Smooth muscle cell (in vitro differentiated cells): ENCODE results near the gene HTR2A. TPM values are rescaled to one million over a fixed set of nuclear protein-coding genes. Genes with fewer than 3 reads are reported as not detected.
"Not testable (repeated sequence)": the region's sequence is repeated elsewhere in the genome, so short reads cannot be mapped to it uniquely, and the experiment has no call there.

ENCODE experiments used
- DNase-seq: peaks from one replicate; lab custom pipeline; 2025; ENCODE audit not compliant: unreplicated experiment; lab: John Stamatoyannopoulos, UW
- H2AFZ ChIP-seq: fragments of 200-600 bp; sonication (generic); 2 replicates; pipeline ENCODE4 v1.6.0; 2016; ENCODE audit warnings: antibody characterized with exemption, low read depth, mild to moderate bottlenecking
- H3F3A ChIP-seq: fragments of 200-600 bp; sonication (generic); 2 replicates; pipeline ENCODE4 v1.6.0; 2017; ENCODE audit warnings: antibody characterized with exemption, low read depth
- H3K27ac ChIP-seq: fragments of 200-600 bp; sonication (generic); 2 replicates; pipeline ENCODE4 v1.5.1; 2016; ENCODE audit warnings: low read depth, mild to moderate bottlenecking
- H3K27me3 ChIP-seq: fragments of 200-600 bp; sonication (generic); 2 replicates; pipeline ENCODE4 v1.6.1; 2016; ENCODE audit warnings: low read depth, mild to moderate bottlenecking
- H3K36me3 ChIP-seq: fragments of 200-600 bp; sonication (generic); 2 replicates; pipeline ENCODE4 v1.5.1; 2016; ENCODE audit warnings: low read depth
- H3K4me1 ChIP-seq: fragments of 200-600 bp; sonication (generic); 2 replicates; pipeline ENCODE4 v1.5.1; 2016; ENCODE audit warnings: low read depth
- H3K4me2 ChIP-seq: fragments of 200-600 bp; sonication (generic); 2 replicates; pipeline ENCODE4 v1.6.0; 2016; ENCODE audit warnings: mild to moderate bottlenecking
- H3K4me3 ChIP-seq: fragments of 200-600 bp; sonication (generic); 2 replicates; pipeline ENCODE4 v1.5.1; 2016; ENCODE audit warnings: mild to moderate bottlenecking
- H3K79me2 ChIP-seq: fragments of 200-600 bp; sonication (generic); 2 replicates; pipeline ENCODE4 v1.6.0; 2016; ENCODE audit warnings: low read depth, mild to moderate bottlenecking
- H3K9ac ChIP-seq: fragments of 200-600 bp; sonication (generic); 2 replicates; pipeline ENCODE4 v1.6.0; 2016; ENCODE audit warnings: low read depth
- H3K9me3 ChIP-seq: fragments of 200-600 bp; sonication (generic); replicated peaks from 2 replicates; pipeline ENCODE4 v1.5.1; 2016; ENCODE audit warnings: low read depth
- H4K20me1 ChIP-seq: fragments of 200-600 bp; sonication (generic); 2 replicates; pipeline ENCODE4 v1.6.0; 2016; ENCODE audit warnings: low read depth
- CTCF ChIP-seq: fragments of 200-600 bp; sonication (generic); IDR thresholded peaks from 2 replicates; pipeline ENCODE4 v1.5.1; 2017; ENCODE audit warnings: borderline replicate concordance, mild to moderate bottlenecking, antibody characterized with exemption; ENCODE audit not compliant: insufficient read depth, poor library complexity, severe bottlenecking
- WGBS: methylation state at CpG from one replicate; pipeline ENCODE4 v1.1.7; 2016; ENCODE audit warnings: low lambda C conversion rate; 5-methylcytosine and 5-hydroxymethylcytosine counted together
- polyA plus RNA-seq: library from polyadenylated mRNA; unstranded; fragments of >200 nt; fragmentation: Nextera tagmentation; extraction: Ambion mirVana; gene quantifications from 2 replicates; pipeline ENCODE4 v1.2.1, GENCODE V29; 2016
- total RNA-seq: library from RNA; depleted of rRNA; stranded (reverse); fragments of >200 nt; gene quantifications from 2 replicates; pipeline ENCODE4 v1.2.3, GENCODE V29; 2014

The HTR2A gene
- total and polyA plus RNA-seq, 2 experiments from 2014 or later = 2.8 to 2.9 TPM

GRCh38 chr13:46810440-46810839 lies 86.4 kb downstream of the HTR2A start:
- Histone ChIP-seq H3K9me3 (peaks cover 10% of the 10 kb centered on the region), H2AFZ (no peak overlapping the region), H3K27ac (no peak overlapping the region), H4K20me1 (no peaks in the 10 kb centered on the region), H3F3A (no peaks in the 10 kb centered on the region), H3K9ac (no peak overlapping the region), H3K4me3 (no peak overlapping the region), H3K4me1 (no peaks in the 10 kb centered on the region), H3K4me2 (no peak overlapping the region), H3K27me3 (no peaks in the 10 kb centered on the region), H3K79me2 (no peaks in the 10 kb centered on the region), H3K36me3 (no peaks in the 10 kb centered on the region)
- no peak for TF ChIP-seq CTCF
- WGBS = 95% methylated on average over 5 of the region's 5 CpGs
- DNase-seq = no peak

- H3F3A ChIP-seq, H3K4me2 ChIP-seq, H4K20me1 ChIP-seq, H3K36me3 ChIP-seq, H3K9ac ChIP-seq, H3K4me3 ChIP-seq, H3K27me3 ChIP-seq, H3K4me1 ChIP-seq, H2AFZ ChIP-seq, H3K9me3 ChIP-seq, DNase-seq, H3K79me2 ChIP-seq: not testable (repeated sequence)
- peak overlapping the region; percentile 40 for H3K27ac ChIP-seq
- 88% methylated on average over 1 of the region's 1 CpG for WGBS
Measured at GRCh38 chr13:46804921-46805320, 91.9 kb downstream of the HTR2A start.

- Histone ChIP-seq H3K27me3 (no peaks in the 10 kb centered on the region), H4K20me1 (no peaks in the 10 kb centered on the region), H3K4me2 (peak overlapping the region; percentile 36), H3K9me3 (no peaks in the 10 kb centered on the region), H3K4me1 (no peaks in the 10 kb centered on the region), H3K36me3 (no peaks in the 10 kb centered on the region), H3K27ac (peak overlapping the region; percentile 80), H2AFZ (no peak overlapping the region), H3K79me2 (no peaks in the 10 kb centered on the region), H3K9ac (no peak overlapping the region), H3K4me3 (no peak overlapping the region), H3F3A (peaks cover 4% of the 10 kb centered on the region)
- no peak for DNase-seq
- TF ChIP-seq CTCF = no peak
- 51% methylated on average over 3 of the region's 3 CpGs for WGBS
Measured at GRCh38 chr13:46804391-46804815, 92.5 kb downstream of the HTR2A start.

GRCh38 chr13:46803586-46803985 lies 93.3 kb downstream of the HTR2A start:
- Histone ChIP-seq H3K4me1 (no peaks in the 10 kb centered on the region), H4K20me1 (no peaks in the 10 kb centered on the region), H2AFZ (no peak overlapping the region), H3K36me3 (no peaks in the 10 kb centered on the region), H3K27ac (peak overlapping the region; percentile 80), H3K9me3 (no peaks in the 10 kb centered on the region), H3K4me3 (no peak overlapping the region), H3K4me2 (peak overlapping the region; percentile 36), H3K9ac (peak overlapping the region; percentile 40), H3F3A (peaks cover 4% of the 10 kb centered on the region), H3K79me2 (no peaks in the 10 kb centered on the region), H3K27me3 (no peaks in the 10 kb centered on the region)
- no peak for DNase-seq
- 82% methylated on average over 5 of the region's 5 CpGs for WGBS
- no peak for TF ChIP-seq CTCF
